DMS 273 (cell line): ENCODE data around the gene FETUB.
"Not testable (repeated sequence)": the region's sequence is repeated elsewhere in the genome, so short reads cannot be mapped to it uniquely, and the experiment has no call there.

Experiments used
- DNase-seq: peaks from one replicate; lab custom pipeline; 2025; ENCODE audit not compliant: unreplicated experiment; lab: John Stamatoyannopoulos, UW

Gene FETUB

GRCh38 chr3:186630950-186631641, 9.1 kb upstream of the FETUB start:
- DNase-seq: no peak

GRCh38 chr3:186633481-186633880, 6.7 kb upstream of the FETUB start:
- no peak for DNase-seq

GRCh38 chr3:186634207-186634606, 6.0 kb upstream of the FETUB start:
- DNase-seq: not testable (repeated sequence)

- no peak for DNase-seq
Measured at GRCh38 chr3:186635532-186635931, 4.7 kb upstream of the FETUB start.

GRCh38 chr3:186636536-186636935, 3.7 kb upstream of the FETUB start:
- DNase-seq: no peak

- no peak for DNase-seq
Measured at GRCh38 chr3:186637686-186638085, 2.5 kb upstream of the FETUB start.

- DNase-seq: no peak
Measured at GRCh38 chr3:186638259-186638658, 1.9 kb upstream of the FETUB start.

GRCh38 chr3:186640473-186640818, 247 bp downstream of the FETUB start:
- no peak for DNase-seq

- DNase-seq: no peak
Measured at GRCh38 chr3:186640929-186641328, 730 bp downstream of the FETUB start.

GRCh38 chr3:186642014-186642413, 1.8 kb downstream of the FETUB start:
- DNase-seq: no peak

- no peak for DNase-seq
Measured at GRCh38 chr3:186643493-186643892, 3.3 kb downstream of the FETUB start.

- DNase-seq: no peak
Measured at GRCh38 chr3:186644683-186645082, 4.5 kb downstream of the FETUB start.

GRCh38 chr3:186646106-186646505, 5.9 kb downstream of the FETUB start:
- DNase-seq: no peak

GRCh38 chr3:186646841-186647240, 6.6 kb downstream of the FETUB start:
- no peak for DNase-seq

GRCh38 chr3:186648851-186649250, 8.7 kb downstream of the FETUB start:
- no peak for DNase-seq

- no peak for DNase-seq
Measured at GRCh38 chr3:186651678-186652215, 11.5 kb downstream of the FETUB start.

- no peak for DNase-seq
Measured at GRCh38 chr3:186653080-186653707, 13.0 kb downstream of the FETUB start.

GRCh38 chr3:186653984-186654383, 13.8 kb downstream of the FETUB start:
- peak; percentile 24 for DNase-seq

- DNase-seq: no peak
Measured at GRCh38 chr3:186663361-186664118, 23.3 kb downstream of the FETUB start.

GRCh38 chr3:186664119-186664495, 23.9 kb downstream of the FETUB start:
- no peak for DNase-seq

GRCh38 chr3:186664506-186664905, 24.3 kb downstream of the FETUB start:
- DNase-seq: no peak

GRCh38 chr3:186665625-186666188, 25.5 kb downstream of the FETUB start, which contains the start of gene HRG:
Gene HRG, plus strand, starts transcription at chr3:186666014. Its CDS starts 18 bp downstream, at chr3:186666032.
- no peak for DNase-seq
